ENCODE data around the gene SHISA6.
"Not testable (repeated sequence)": the region's sequence is repeated elsewhere in the genome, so short reads cannot be mapped to it uniquely, and the experiment has no call there.

SHISA6 gene

GRCh38 chr17:11308531-11308930 lies 67.5 kb downstream of the SHISA6 start:
- H3K27ac ChIP-seq, result no peak overlapping the region
- DNase-seq (ENCODE audit: low spot score), result no peak
- TF ChIP-seq, protein P1, sequence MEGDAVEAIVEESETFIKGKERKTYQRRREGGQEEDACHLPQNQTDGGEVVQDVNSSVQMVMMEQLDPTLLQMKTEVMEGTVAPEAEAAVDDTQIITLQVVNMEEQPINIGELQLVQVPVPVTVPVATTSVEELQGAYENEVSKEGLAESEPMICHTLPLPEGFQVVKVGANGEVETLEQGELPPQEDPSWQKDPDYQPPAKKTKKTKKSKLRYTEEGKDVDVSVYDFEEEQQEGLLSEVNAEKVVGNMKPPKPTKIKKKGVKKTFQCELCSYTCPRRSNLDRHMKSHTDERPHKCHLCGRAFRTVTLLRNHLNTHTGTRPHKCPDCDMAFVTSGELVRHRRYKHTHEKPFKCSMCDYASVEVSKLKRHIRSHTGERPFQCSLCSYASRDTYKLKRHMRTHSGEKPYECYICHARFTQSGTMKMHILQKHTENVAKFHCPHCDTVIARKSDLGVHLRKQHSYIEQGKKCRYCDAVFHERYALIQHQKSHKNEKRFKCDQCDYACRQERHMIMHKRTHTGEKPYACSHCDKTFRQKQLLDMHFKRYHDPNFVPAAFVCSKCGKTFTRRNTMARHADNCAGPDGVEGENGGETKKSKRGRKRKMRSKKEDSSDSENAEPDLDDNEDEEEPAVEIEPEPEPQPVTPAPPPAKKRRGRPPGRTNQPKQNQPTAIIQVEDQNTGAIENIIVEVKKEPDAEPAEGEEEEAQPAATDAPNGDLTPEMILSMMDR (IDR thresholded peaks at IDR 0.05), result no peak
- no peak overlapping the region for H3K4me3 ChIP-seq

GRCh38 chr17:11309033-11309432 lies 68.0 kb downstream of the SHISA6 start:
- TF ChIP-seq, protein P1 (IDR thresholded peaks at IDR 0.05), result no peak
- no peak overlapping the region for H3K4me3 ChIP-seq

DNA sequence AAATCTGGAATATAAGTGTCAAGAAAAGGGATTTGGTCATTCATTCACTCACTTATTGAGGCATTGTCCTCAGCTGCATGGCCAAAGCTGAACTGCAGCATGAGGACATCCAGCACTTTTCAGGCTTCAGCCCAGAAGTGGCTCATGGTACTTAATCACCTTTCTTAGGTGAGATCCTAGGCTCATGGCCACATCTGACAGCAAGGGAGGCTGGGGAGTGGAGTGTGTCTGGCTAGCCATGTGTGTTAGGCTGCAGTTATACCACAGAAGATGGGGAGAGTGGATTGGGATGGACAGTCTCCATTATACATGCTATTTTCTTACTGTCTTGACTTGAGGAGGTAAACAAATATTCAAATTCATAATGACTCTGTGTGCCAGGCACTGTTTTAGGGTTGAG lies 68.8 kb downstream of the SHISA6 start:
- Histone ChIP-seq H3K27ac (no peak overlapping the region), H3K4me3 (no peak overlapping the region)
- TF ChIP-seq, protein P1 (IDR thresholded peaks at IDR 0.05), result no peak
- DNase-seq (ENCODE audit: low spot score), result no peak

More at GRCh38 chr17:11309033-11309432, 68.0 kb downstream of the SHISA6 start:
- no peak for DNase-seq (ENCODE audit: low spot score)
- no peak overlapping the region for H3K27ac ChIP-seq

DNA sequence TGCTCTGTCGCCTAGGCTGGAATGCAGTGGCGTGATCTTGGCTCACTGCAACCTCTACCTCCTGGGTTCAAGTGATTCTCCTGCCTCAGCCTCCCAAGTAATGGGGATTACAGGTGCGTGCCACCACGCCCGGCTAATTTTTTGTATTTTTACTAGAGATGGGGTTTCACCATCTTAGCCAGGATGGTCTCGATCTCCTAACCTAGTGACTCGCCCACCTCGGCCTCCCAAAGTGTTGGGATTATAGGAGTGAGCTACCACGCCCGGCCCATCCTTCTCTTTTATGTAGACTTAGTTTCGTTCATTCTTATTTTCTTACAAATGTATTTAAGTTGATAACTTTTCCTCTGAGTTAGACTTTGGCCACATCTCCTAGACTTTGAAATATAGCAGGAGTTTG lies 75.4 kb downstream of the SHISA6 start:
- not testable (repeated sequence) for H3K4me3 ChIP-seq; DNase-seq (ENCODE audit: low spot score); H3K27ac ChIP-seq

DNA sequence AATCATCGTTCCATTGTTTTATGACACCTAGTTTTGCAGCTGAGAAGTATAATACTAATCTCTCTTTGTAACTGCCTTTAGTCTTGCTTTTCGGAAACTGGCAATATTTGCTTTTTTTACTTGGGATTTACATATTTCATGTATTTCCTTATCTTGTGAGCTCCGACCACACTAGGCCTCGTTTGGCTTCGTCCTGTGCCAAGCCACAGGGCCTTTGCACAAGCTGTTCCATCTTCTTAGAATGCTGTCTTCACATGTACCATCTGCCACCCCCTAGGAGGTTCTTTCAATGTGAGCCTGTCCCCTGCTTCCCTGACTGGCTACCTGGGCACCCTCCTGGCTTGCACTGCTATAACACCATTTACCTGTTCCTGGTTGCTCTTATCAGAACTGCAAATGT lies 77.2 kb downstream of the SHISA6 start:
- Histone ChIP-seq H3K27ac (no peak overlapping the region), H3K4me3 (no peak overlapping the region)
- TF ChIP-seq, protein P1 (IDR thresholded peaks at IDR 0.05), result no peak
- no peak for DNase-seq (ENCODE audit: low spot score)

DNA sequence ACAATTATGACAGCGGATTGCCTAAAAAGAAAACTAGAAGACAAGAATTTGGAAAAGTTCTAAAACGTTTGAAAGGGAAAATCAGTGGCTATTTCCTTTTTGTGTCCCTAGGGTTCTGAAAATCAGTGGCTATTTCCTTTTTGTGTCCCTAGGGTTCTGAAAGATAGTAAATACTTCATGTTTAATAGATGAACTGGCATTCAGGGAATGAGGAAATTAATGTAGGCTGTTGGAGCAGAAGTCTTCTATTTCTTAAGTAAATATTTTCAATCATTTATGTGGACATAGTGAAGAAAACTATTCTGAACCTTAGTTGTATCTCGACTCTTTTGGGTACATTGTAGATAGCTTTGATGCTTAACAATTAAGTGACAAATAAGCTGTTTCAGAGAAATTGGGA lies 78.9 kb downstream of the SHISA6 start:
- TF ChIP-seq, protein P1 (IDR thresholded peaks at IDR 0.05), result no peak
- H3K27ac ChIP-seq, result no peak overlapping the region

DNA sequence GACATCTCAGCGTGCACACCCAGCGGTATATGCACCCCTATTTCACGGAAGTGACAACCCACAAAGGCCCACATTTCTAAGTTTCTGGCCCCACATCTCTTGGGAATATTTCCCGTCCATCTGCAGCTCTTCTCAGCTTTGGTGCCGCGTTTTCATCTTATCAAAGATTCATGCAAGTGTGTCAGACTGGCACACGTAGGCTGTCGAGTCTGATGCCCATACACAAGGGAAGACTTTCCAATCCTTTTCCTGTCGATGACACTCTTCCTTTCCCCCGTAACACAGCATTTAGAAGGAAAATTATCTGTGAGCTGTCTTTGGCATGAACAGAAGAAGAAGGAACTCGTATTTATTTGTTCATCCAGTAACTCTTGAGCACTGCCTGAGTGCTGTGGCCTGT lies 83.0 kb downstream of the SHISA6 start:
- no peak for DNase-seq (ENCODE audit: low spot score)
- H3K27ac ChIP-seq, result no peak overlapping the region
- TF ChIP-seq, protein P1 (IDR thresholded peaks at IDR 0.05), result no peak
- no peak overlapping the region for H3K4me3 ChIP-seq

More for the DNA sequence above, 78.9 kb downstream of the SHISA6 start:
- no peak for DNase-seq (ENCODE audit: low spot score)
- H3K4me3 ChIP-seq, result no peak overlapping the region
